GM12801 (cell line): ENCODE results near the gene PEX10.

Experiments used
- CTCF ChIP-seq: IDR thresholded peaks from one replicate; pipeline ENCODE4 v1.5.1; 2011; ENCODE audit warnings: control low read depth; ENCODE audit not compliant: insufficient read length; ENCODE audit errors: extremely low read depth

Gene PEX10

GRCh38 chr1:2403273-2403672 is 9.1 kb downstream of the PEX10 start:
- TF ChIP-seq CTCF: no peak

GRCh38 chr1:2402420-2402819 is 9.9 kb downstream of the PEX10 start:
- TF ChIP-seq CTCF: no peak

- no peak for TF ChIP-seq CTCF
Measured at GRCh38 chr1:2400950-2401649, 11.3 kb downstream of the PEX10 start.

- TF ChIP-seq CTCF: no peak
Measured at GRCh38 chr1:2400576-2400909, 11.8 kb downstream of the PEX10 start.

- no peak for TF ChIP-seq CTCF
Measured at GRCh38 chr1:2399890-2400575, 12.3 kb downstream of the PEX10 start.

GRCh38 chr1:2398871-2399270 is 13.5 kb downstream of the PEX10 start:
- no peak for TF ChIP-seq CTCF

- no peak for TF ChIP-seq CTCF
Measured at GRCh38 chr1:2397007-2397679, 15.2 kb downstream of the PEX10 start.
